HepG2 (cell line): ENCODE data around the gene NCAPD2. TPM values are rescaled to one million over a fixed set of nuclear protein-coding genes. Genes with fewer than 3 reads are reported as not detected.

ENCODE experiments used
- ATAC-seq: fragments of 200-7000 bp; cut with Tn5 transposase; 3 replicates; pipeline ENCODE4 v1.9.1; 2020; ENCODE audit warnings: mild to moderate bottlenecking, moderate library complexity
- BruUV-seq: library from RNA; stranded (reverse); fragments of 400-500 nt; replicated peaks from 2 replicates; lab custom pipeline; 2021; lab: Mats Ljungman, UMichigan
- CTCF ChIA-PET: fragments of 300-600 bp; formaldehyde crosslinking; extraction: SDS; loops from one replicate; lab custom pipeline; 2021; ENCODE audit warnings: low total read pairs, inconsistent platforms, low intra/inter-chr PET ratio; lab: Yijun Ruan, JAX
- POLR2A ChIA-PET: fragments of 350-600 bp; sonication (Branson Sonifier 250); formaldehyde crosslinking; loops from one replicate; lab custom pipeline; 2020; ENCODE audit warnings: antibody characterized with exemption, inconsistent platforms; lab: Yijun Ruan, JAX
- DNase-seq: peaks from one replicate; pipeline ENCODE4 v3.0.0-alpha.2; 2015; ENCODE audit warnings: low spot score
- FAIRE-seq: peaks from 3 replicates; lab custom pipeline; 2011; peaks lifted over from hg19 to GRCh38; lab: Jason Lieb, UNC
- H2AFZ ChIP-seq: one replicate; pipeline ENCODE4 v1.6.1; 2011; ENCODE audit warnings: low read length, inconsistent platforms
- H3K27ac ChIP-seq: fragments of 300-600 bp; 3 replicates; pipeline ENCODE4 v1.8.0; 2011; ENCODE audit warnings: mixed run types, mild to moderate bottlenecking, mixed read lengths, low read length, inconsistent platforms; ENCODE audit not compliant: insufficient read depth; ENCODE audit errors: extremely low read length
- H3K27me3 ChIP-seq, 2 experiments: fragments of 200-600 bp in 1 of 2; 2 replicates in 1 of 2; 3 replicates in 1 of 2; pipeline versions ENCODE4 v1.6.0 to v1.8.0; 2011; ENCODE audit warnings: low read length in 2 of 2, mild to moderate bottlenecking in 2 of 2, moderate library complexity in 2 of 2, inconsistent platforms in 1 of 2; ENCODE audit not compliant: insufficient read depth in 2 of 2, control insufficient read depth in 1 of 2
- H3K36me3 ChIP-seq, 2 experiments: fragments of 200-600 bp in 1 of 2; replicated peaks in 1 of 2; 2 replicates in 1 of 2; 3 replicates in 1 of 2; pipeline versions ENCODE4 v1.5.1 to v1.8.0; 2011; ENCODE audit warnings: low read length in 2 of 2, inconsistent platforms in 1 of 2; ENCODE audit not compliant: insufficient read depth in 2 of 2, control insufficient read depth in 1 of 2
- H3K4me1 ChIP-seq: 2 replicates; pipeline ENCODE4 v1.5.1; 2012; ENCODE audit warnings: low read length, inconsistent platforms; ENCODE audit not compliant: insufficient read depth
- H3K4me2 ChIP-seq: 2 replicates; pipeline ENCODE4 v1.6.0; 2011; ENCODE audit warnings: low read depth, low read length, inconsistent platforms
- H3K4me3 ChIP-seq, 3 experiments: fragments of 200-600 bp in 1 of 3; sonication (generic), shearing (Covaris generic) in 1 of 3; replicated peaks in 1 of 3; 2 replicates each; pipeline ENCODE4 v1.5.1; 2011 to 2016; ENCODE audit warnings: low read length in 3 of 3, inconsistent platforms in 2 of 3, low read depth in 2 of 3, mild to moderate bottlenecking in 2 of 3, control low read depth in 1 of 3, mixed read lengths in 1 of 3; ENCODE audit not compliant: insufficient read depth in 1 of 3
- H3K79me2 ChIP-seq: one replicate; pipeline ENCODE4 v1.6.1; 2011; ENCODE audit warnings: low read length, inconsistent platforms; ENCODE audit not compliant: insufficient read depth
- H3K9ac ChIP-seq: 2 replicates; pipeline ENCODE4 v1.6.0; 2011; ENCODE audit warnings: mild to moderate bottlenecking, low read depth, low read length, inconsistent platforms; ENCODE audit not compliant: insufficient read depth
- H3K9me3 ChIP-seq: 2 replicates; pipeline ENCODE4 v1.5.1; 2012; ENCODE audit warnings: mild to moderate bottlenecking, low read length
- H4K20me1 ChIP-seq: 2 replicates; pipeline ENCODE4 v1.6.0; 2011; ENCODE audit warnings: inconsistent platforms, mild to moderate bottlenecking, low read length, moderate library complexity; ENCODE audit not compliant: insufficient read depth
- ARID2 ChIP-seq: sonication (generic); formaldehyde crosslinking; IDR thresholded peaks from 2 replicates; pipeline ENCODE4 v1.8.1; 2022; ENCODE audit warnings: mild to moderate bottlenecking, missing genetic modification reagents, borderline replicate concordance
- SNAI1 ChIP-seq: sonication (generic); formaldehyde crosslinking; IDR thresholded peaks from 2 replicates; pipeline ENCODE4 v1.5.0; 2020; ENCODE audit warnings: mild to moderate bottlenecking, missing genetic modification reagents, borderline replicate concordance
- TAF1 ChIP-seq: sonication (generic); formaldehyde crosslinking; IDR thresholded peaks from 2 replicates; pipeline ENCODE4 v1.4.0; 2020; ENCODE audit warnings: missing genetic modification reagents
- ZNF101 ChIP-seq: sonication (generic); formaldehyde crosslinking; IDR thresholded peaks from 2 replicates; pipeline ENCODE4 v1.4.0; 2020; ENCODE audit warnings: mild to moderate bottlenecking, low read depth, missing genetic modification reagents, borderline replicate concordance
- ZNF468 ChIP-seq: sonication (generic); formaldehyde crosslinking; IDR thresholded peaks from 2 replicates; pipeline ENCODE4 v1.8.0; 2022; ENCODE audit warnings: mild to moderate bottlenecking, moderate library complexity, missing genetic modification reagents
- ZNF530 ChIP-seq: sonication (generic); formaldehyde crosslinking; IDR thresholded peaks from 2 replicates; pipeline ENCODE4 v1.5.0; 2020; ENCODE audit warnings: low read depth, mild to moderate bottlenecking, missing genetic modification reagents
- ZNF737 ChIP-seq: sonication (generic); formaldehyde crosslinking; IDR thresholded peaks from 2 replicates; pipeline ENCODE4 v1.5.0; 2020; ENCODE audit warnings: missing genetic modification reagents, mild to moderate bottlenecking, borderline replicate concordance
- ZNF839 ChIP-seq: sonication (generic); formaldehyde crosslinking; IDR thresholded peaks from 2 replicates; pipeline ENCODE4 v1.4.0; 2020; ENCODE audit warnings: missing genetic modification reagents, mild to moderate bottlenecking, borderline replicate concordance
- WGBS: methylation state at CpG from one replicate; pipeline ENCODE4 v1.1.6; 2017; ENCODE audit warnings: low lambda C conversion rate; 5-methylcytosine and 5-hydroxymethylcytosine counted together
- in situ Hi-C: cut with HindIII; loops from 2 replicates; pipeline ENCODE4 v1.10.0; 2017; ENCODE audit warnings: low pct_unique_long_range_greater_than_20kb; ENCODE audit not compliant: extremely low pct_ligation_motif_present
- intact Hi-C: fragments of 100-400 bp; cut with micrococcal nuclease; formaldehyde crosslinking; loops from one replicate; pipeline ENCODE4 v1.10.0; 2022; ENCODE audit not compliant: unreplicated experiment
- polyA plus RNA-seq, 8 experiments: library from polyadenylated mRNA; depleted of rRNA in 3 of 8; stranded (reverse) in 7 of 8; unstranded in 1 of 8; fragments of >200 nt; fragmentation: Illumina TruSeq in 4 of 8; extraction: Trizol in 4 of 8; gene quantifications; 2 replicates each; pipeline versions ENCODE4 v1.2.1 to v1.2.3, GENCODE V29; 2011 to 2016; ENCODE audit warnings: low read depth in 4 of 8, missing spikeins in 1 of 8, mixed read lengths in 1 of 8; ENCODE audit not compliant: insufficient read depth in 1 of 8
- total RNA-seq, 5 experiments: library from RNA; depleted of rRNA; stranded (reverse); fragments of >200 nt; fragmentation: Illumina TruSeq; extraction: Trizol; gene quantifications; 2 replicates each; pipeline ENCODE4 v1.2.3, GENCODE V29; 2016; ENCODE audit warnings: low read depth in 1 of 5
- TF ChIP-seq, protein P1 (sequence below): sonication (generic); formaldehyde crosslinking; IDR thresholded peaks from 2 replicates; pipeline ENCODE4 v1.4.0; 2020; ENCODE audit warnings: missing genetic modification reagents, borderline replicate concordance
- TF ChIP-seq, protein P2 (sequence below): sonication (generic); formaldehyde crosslinking; IDR thresholded peaks from 2 replicates; pipeline ENCODE4 v1.9.0; 2021; ENCODE audit warnings: missing genetic modification reagents, borderline replicate concordance
- TF ChIP-seq, protein P3 (sequence below): sonication (generic); formaldehyde crosslinking; IDR thresholded peaks from 2 replicates; pipeline ENCODE4 v1.5.0; 2020; ENCODE audit warnings: mild to moderate bottlenecking, low read depth, missing genetic modification reagents, borderline replicate concordance
- TF ChIP-seq, protein P4 (sequence below): sonication (generic); formaldehyde crosslinking; IDR thresholded peaks from 2 replicates; pipeline ENCODE4 v1.4.0; 2020; ENCODE audit warnings: missing genetic modification reagents, borderline replicate concordance
- TF ChIP-seq, protein P5 (sequence below): IDR thresholded peaks from 2 replicates; pipeline ENCODE4 v1.6.1; 2012; ENCODE audit warnings: inconsistent platforms

Gene NCAPD2
- total and polyA plus RNA-seq, 2 of the 13 experiments (the other 11 are each of a cell fraction or from before 2014, with no cell fraction given) = 51.1 to 65.6 TPM

GRCh38 chr12:6526766-6527525, 33.0 kb downstream of the NCAPD2 start:
- DNase-seq (no peak), FAIRE-seq (no peak), ATAC-seq (no peak)
- Histone ChIP-seq H3K4me3 (no peak overlapping the region), H4K20me1 (no peaks in the 10 kb centered on the region), H3K9ac (no peak overlapping the region), H3K4me2 (no peak overlapping the region), H3K27me3 (no peaks in the 10 kb centered on the region), H3K4me1 (peaks cover 18% of the 10 kb centered on the region), H3K79me2 (no peaks in the 10 kb centered on the region), H3K27ac (no peak overlapping the region), H2AFZ (no peak overlapping the region), H3K9me3 (no peaks in the 10 kb centered on the region), H3K36me3 (peaks cover 54 to 91% of the 10 kb centered on the region in 2 experiments)
- in situ Hi-C loops (no loop called here), intact Hi-C loops (no loop called here)
- BruUV-seq = no TSS peak
- ChIA-PET CTCF (no interaction called here), POLR2A (no interaction called here)
- 94% methylated on average over 19 of the region's 19 CpGs for WGBS
- TF ChIP-seq, protein P1, sequence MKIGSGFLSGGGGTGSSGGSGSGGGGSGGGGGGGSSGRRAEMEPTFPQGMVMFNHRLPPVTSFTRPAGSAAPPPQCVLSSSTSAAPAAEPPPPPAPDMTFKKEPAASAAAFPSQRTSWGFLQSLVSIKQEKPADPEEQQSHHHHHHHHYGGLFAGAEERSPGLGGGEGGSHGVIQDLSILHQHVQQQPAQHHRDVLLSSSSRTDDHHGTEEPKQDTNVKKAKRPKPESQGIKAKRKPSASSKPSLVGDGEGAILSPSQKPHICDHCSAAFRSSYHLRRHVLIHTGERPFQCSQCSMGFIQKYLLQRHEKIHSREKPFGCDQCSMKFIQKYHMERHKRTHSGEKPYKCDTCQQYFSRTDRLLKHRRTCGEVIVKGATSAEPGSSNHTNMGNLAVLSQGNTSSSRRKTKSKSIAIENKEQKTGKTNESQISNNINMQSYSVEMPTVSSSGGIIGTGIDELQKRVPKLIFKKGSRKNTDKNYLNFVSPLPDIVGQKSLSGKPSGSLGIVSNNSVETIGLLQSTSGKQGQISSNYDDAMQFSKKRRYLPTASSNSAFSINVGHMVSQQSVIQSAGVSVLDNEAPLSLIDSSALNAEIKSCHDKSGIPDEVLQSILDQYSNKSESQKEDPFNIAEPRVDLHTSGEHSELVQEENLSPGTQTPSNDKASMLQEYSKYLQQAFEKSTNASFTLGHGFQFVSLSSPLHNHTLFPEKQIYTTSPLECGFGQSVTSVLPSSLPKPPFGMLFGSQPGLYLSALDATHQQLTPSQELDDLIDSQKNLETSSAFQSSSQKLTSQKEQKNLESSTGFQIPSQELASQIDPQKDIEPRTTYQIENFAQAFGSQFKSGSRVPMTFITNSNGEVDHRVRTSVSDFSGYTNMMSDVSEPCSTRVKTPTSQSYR (CRISPR knock-in tag) = no peak
- TF ChIP-seq, protein P2, sequence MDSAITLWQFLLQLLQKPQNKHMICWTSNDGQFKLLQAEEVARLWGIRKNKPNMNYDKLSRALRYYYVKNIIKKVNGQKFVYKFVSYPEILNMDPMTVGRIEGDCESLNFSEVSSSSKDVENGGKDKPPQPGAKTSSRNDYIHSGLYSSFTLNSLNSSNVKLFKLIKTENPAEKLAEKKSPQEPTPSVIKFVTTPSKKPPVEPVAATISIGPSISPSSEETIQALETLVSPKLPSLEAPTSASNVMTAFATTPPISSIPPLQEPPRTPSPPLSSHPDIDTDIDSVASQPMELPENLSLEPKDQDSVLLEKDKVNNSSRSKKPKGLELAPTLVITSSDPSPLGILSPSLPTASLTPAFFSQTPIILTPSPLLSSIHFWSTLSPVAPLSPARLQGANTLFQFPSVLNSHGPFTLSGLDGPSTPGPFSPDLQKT (CRISPR knock-in tag) = no peak
- TF ChIP-seq ARID2 (CRISPR knock-in tag) (no peak), ZNF839 (CRISPR knock-in tag) (no peak), ZNF737 (CRISPR knock-in tag) (no peak), TAF1 (CRISPR knock-in tag) (no peak), ZNF530 (CRISPR knock-in tag) (no peak), ZNF468 (CRISPR knock-in tag) (no peak), SNAI1 (no peak), ZNF101 (CRISPR knock-in tag) (no peak)
- TF ChIP-seq, protein P3, sequence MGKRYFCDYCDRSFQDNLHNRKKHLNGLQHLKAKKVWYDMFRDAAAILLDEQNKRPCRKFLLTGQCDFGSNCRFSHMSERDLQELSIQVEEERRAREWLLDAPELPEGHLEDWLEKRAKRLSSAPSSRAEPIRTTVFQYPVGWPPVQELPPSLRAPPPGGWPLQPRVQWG (CRISPR knock-in tag) = no peak
- TF ChIP-seq, protein P4, sequence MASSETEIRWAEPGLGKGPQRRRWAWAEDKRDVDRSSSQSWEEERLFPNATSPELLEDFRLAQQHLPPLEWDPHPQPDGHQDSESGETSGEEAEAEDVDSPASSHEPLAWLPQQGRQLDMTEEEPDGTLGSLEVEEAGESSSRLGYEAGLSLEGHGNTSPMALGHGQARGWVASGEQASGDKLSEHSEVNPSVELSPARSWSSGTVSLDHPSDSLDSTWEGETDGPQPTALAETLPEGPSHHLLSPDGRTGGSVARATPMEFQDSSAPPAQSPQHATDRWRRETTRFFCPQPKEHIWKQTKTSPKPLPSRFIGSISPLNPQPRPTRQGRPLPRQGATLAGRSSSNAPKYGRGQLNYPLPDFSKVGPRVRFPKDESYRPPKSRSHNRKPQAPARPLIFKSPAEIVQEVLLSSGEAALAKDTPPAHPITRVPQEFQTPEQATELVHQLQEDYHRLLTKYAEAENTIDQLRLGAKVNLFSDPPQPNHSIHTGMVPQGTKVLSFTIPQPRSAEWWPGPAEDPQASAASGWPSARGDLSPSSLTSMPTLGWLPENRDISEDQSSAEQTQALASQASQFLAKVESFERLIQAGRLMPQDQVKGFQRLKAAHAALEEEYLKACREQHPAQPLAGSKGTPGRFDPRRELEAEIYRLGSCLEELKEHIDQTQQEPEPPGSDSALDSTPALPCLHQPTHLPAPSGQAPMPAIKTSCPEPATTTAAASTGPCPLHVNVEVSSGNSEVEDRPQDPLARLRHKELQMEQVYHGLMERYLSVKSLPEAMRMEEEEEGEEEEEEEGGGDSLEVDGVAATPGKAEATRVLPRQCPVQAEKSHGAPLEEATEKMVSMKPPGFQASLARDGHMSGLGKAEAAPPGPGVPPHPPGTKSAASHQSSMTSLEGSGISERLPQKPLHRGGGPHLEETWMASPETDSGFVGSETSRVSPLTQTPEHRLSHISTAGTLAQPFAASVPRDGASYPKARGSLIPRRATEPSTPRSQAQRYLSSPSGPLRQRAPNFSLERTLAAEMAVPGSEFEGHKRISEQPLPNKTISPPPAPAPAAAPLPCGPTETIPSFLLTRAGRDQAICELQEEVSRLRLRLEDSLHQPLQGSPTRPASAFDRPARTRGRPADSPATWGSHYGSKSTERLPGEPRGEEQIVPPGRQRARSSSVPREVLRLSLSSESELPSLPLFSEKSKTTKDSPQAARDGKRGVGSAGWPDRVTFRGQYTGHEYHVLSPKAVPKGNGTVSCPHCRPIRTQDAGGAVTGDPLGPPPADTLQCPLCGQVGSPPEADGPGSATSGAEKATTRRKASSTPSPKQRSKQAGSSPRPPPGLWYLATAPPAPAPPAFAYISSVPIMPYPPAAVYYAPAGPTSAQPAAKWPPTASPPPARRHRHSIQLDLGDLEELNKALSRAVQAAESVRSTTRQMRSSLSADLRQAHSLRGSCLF = no peak
- TF ChIP-seq, protein P5, sequence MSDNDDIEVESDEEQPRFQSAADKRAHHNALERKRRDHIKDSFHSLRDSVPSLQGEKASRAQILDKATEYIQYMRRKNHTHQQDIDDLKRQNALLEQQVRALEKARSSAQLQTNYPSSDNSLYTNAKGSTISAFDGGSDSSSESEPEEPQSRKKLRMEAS = no peak
